Erythroblast (primary cell): ENCODE measurements around the gene OR51B2.

ENCODE experiments used
- GATA1 ChIP-seq: IDR thresholded peaks from 2 replicates; pipeline ENCODE4 v1.6.1; 2011; ENCODE audit warnings: low read depth, mild to moderate bottlenecking, control low read depth, low read length, moderate library complexity
- POLR2A ChIP-seq: IDR thresholded peaks from 2 replicates; pipeline ENCODE4 v1.6.1; 2011; ENCODE audit warnings: mild to moderate bottlenecking, low read length

GRCh38 chr11:5367448-5368074, 43.5 kb upstream of the OR51B2 start:
- TF ChIP-seq POLR2A (no peak), GATA1 (no peak)
